ENCODE results near the gene FSD1L. TPM values are rescaled to one million over a fixed set of nuclear protein-coding genes. Genes with fewer than 3 reads are reported as not detected.

The FSD1L gene
- total RNA-seq, 4 donors from 2014 or later, result 1.8 to 19.1 (median 8.3) TPM

GRCh38 chr9:105443121-105443520 is 4.7 kb upstream of the FSD1L start:
- DNase-seq, result no peak
- no peaks in the 10 kb centered on the region for H3K4me1 ChIP-seq
- H3K36me3 ChIP-seq, result no peaks in the 10 kb centered on the region
- no peak overlapping the region for H3K27ac ChIP-seq
- no peaks in the 10 kb centered on the region for H3K9me3 ChIP-seq
- H3K27me3 ChIP-seq, result no peaks in the 10 kb centered on the region
- no peak for TF ChIP-seq POLR2A (IDR thresholded peaks at IDR 0.05)
- no peak for TF ChIP-seq CTCF (IDR thresholded peaks at IDR 0.05)
- intact Hi-C loops (cut with DNase I; ENCODE audit: low total_unique reads), result no loop called here
- H3K4me3 ChIP-seq, result no peak overlapping the region

GRCh38 chr9:105444130-105444529 is 3.7 kb upstream of the FSD1L start:
- intact Hi-C loops (cut with DNase I; ENCODE audit: low total_unique reads), result no loop called here
- no peaks in the 10 kb centered on the region for H3K36me3 ChIP-seq
- no peak overlapping the region for H3K4me3 ChIP-seq
- TF ChIP-seq POLR2A (IDR thresholded peaks at IDR 0.05) (no peak), CTCF (IDR thresholded peaks at IDR 0.05) (no peak)
- no peak overlapping the region for H3K27ac ChIP-seq
- no peaks in the 10 kb centered on the region for H3K9me3 ChIP-seq
- no peaks in the 10 kb centered on the region for H3K4me1 ChIP-seq
- no peak for DNase-seq
- no peaks in the 10 kb centered on the region for H3K27me3 ChIP-seq

GRCh38 chr9:105445203-105445881 is 2.5 kb upstream of the FSD1L start:
- Histone ChIP-seq H3K36me3 (no peaks in the 10 kb centered on the region), H3K27me3 (no peaks in the 10 kb centered on the region), H3K9me3 (no peaks in the 10 kb centered on the region), H3K4me1 (no peaks in the 10 kb centered on the region), H3K27ac (no peak overlapping the region), H3K4me3 (no peak overlapping the region)
- intact Hi-C loops (cut with DNase I; ENCODE audit: low total_unique reads), result no loop called here
- no peak for DNase-seq
- TF ChIP-seq CTCF (IDR thresholded peaks at IDR 0.05), result no peak
- TF ChIP-seq POLR2A (IDR thresholded peaks at IDR 0.05), result no peak

- intact Hi-C loops (cut with DNase I; ENCODE audit: low total_unique reads), result no loop called here
- TF ChIP-seq CTCF (IDR thresholded peaks at IDR 0.05), result no peak
- no peak for TF ChIP-seq POLR2A (IDR thresholded peaks at IDR 0.05)
- H3K4me1 ChIP-seq, result no peaks in the 10 kb centered on the region
Observed at GRCh38 chr9:105447386-105447813, 434 bp upstream of the FSD1L start.

GRCh38 chr9:105449081-105449480 is 1.2 kb downstream of the FSD1L start:
- H3K4me3 ChIP-seq, result peak overlapping the region; percentile 67 to 79
- H3K4me1 ChIP-seq, result no peaks in the 10 kb centered on the region
- DNase-seq, result no peak
- H3K36me3 ChIP-seq, result no peaks in the 10 kb centered on the region
- intact Hi-C loops (cut with DNase I; ENCODE audit: low total_unique reads), result no loop called here
- H3K27ac ChIP-seq, result no peak overlapping the region
- H3K9me3 ChIP-seq, result no peaks in the 10 kb centered on the region
- no peak for TF ChIP-seq POLR2A (IDR thresholded peaks at IDR 0.05)
- H3K27me3 ChIP-seq, result no peaks in the 10 kb centered on the region

More at GRCh38 chr9:105447386-105447813, 434 bp upstream of the FSD1L start:
- no peaks in the 10 kb centered on the region for H3K9me3 ChIP-seq
- H3K4me3 ChIP-seq, result peak overlapping the region; percentile 67 to 79
- peak overlapping the region; percentile 79 for H3K27ac ChIP-seq
- DNase-seq, result no peak
- H3K27me3 ChIP-seq, result no peaks in the 10 kb centered on the region
- no peaks in the 10 kb centered on the region for H3K36me3 ChIP-seq
